Measurements from ENCODE around the gene LITAFD. TPM values are rescaled to one million over a fixed set of nuclear protein-coding genes. Genes with fewer than 3 reads are reported as not detected.

The LITAFD gene
- total RNA-seq, 1 donor from 2014 or later = not detected

- H3K27me3 Mint-ChIP-seq (ENCODE audit: low read depth, unreplicated experiment) = no peaks in the 10 kb centered on the region
- Histone ChIP-seq H3K9ac (ENCODE audit: low read length) (no peak overlapping the region), H4K20me1 (ENCODE audit: insufficient read depth, low read length) (peaks cover 43% of the 10 kb centered on the region), H3K4me3 (ENCODE audit: insufficient read depth, low read depth, low read length) (no peak overlapping the region), H3K27me3 (ENCODE audit: insufficient read depth, low read length) (no peaks in the 10 kb centered on the region), H3K9me3 (ENCODE audit: insufficient read depth, low read depth, low read length) (no peaks in the 10 kb centered on the region), H3K4me1 (ENCODE audit: insufficient read depth, low read length) (peaks cover 7% of the 10 kb centered on the region), H3K4me2 (ENCODE audit: low read length) (no peak overlapping the region), H2AFZ (ENCODE audit: low read depth, low read length) (no peak overlapping the region), H3K36me3 (ENCODE audit: insufficient read depth, low read length) (peaks cover 54% of the 10 kb centered on the region), H3K79me2 (ENCODE audit: insufficient read depth, low read length) (no peaks in the 10 kb centered on the region), H3K27ac (ENCODE audit: low read depth, low read length) (no peak overlapping the region)
- H3K36me3 Mint-ChIP-seq (ENCODE audit: low read depth, unreplicated experiment) = peaks cover 20% of the 10 kb centered on the region
- H3K4me1 Mint-ChIP-seq (ENCODE audit: low read depth, unreplicated experiment) = no peaks in the 10 kb centered on the region
- H3K9me3 Mint-ChIP-seq (ENCODE audit: unreplicated experiment) = no peaks in the 10 kb centered on the region
- FAIRE-seq = no peak
- no peak for TF ChIP-seq EZH2 (IDR thresholded peaks at IDR 0.05; ENCODE audit: insufficient read depth, low read length)
- TF ChIP-seq, protein P1, sequence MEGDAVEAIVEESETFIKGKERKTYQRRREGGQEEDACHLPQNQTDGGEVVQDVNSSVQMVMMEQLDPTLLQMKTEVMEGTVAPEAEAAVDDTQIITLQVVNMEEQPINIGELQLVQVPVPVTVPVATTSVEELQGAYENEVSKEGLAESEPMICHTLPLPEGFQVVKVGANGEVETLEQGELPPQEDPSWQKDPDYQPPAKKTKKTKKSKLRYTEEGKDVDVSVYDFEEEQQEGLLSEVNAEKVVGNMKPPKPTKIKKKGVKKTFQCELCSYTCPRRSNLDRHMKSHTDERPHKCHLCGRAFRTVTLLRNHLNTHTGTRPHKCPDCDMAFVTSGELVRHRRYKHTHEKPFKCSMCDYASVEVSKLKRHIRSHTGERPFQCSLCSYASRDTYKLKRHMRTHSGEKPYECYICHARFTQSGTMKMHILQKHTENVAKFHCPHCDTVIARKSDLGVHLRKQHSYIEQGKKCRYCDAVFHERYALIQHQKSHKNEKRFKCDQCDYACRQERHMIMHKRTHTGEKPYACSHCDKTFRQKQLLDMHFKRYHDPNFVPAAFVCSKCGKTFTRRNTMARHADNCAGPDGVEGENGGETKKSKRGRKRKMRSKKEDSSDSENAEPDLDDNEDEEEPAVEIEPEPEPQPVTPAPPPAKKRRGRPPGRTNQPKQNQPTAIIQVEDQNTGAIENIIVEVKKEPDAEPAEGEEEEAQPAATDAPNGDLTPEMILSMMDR (IDR thresholded peaks at IDR 0.05; ENCODE audit: insufficient read depth, low read depth, low read length) = no peak
- DNase-seq (ENCODE audit: low read depth) = no peak
- H3K4me3 Mint-ChIP-seq (ENCODE audit: unreplicated experiment) = no peak overlapping the region
- H3K27ac Mint-ChIP-seq (ENCODE audit: unreplicated experiment) = no peak overlapping the region
Observed at GRCh38 chr16:8893976-8894690, 12.0 kb downstream of the LITAFD start.

GRCh38 chr16:8894736-8895334, 12.7 kb downstream of the LITAFD start:
- TF ChIP-seq EZH2 (IDR thresholded peaks at IDR 0.05; ENCODE audit: insufficient read depth, low read length) = no peak
- TF ChIP-seq, protein P1 (IDR thresholded peaks at IDR 0.05; ENCODE audit: insufficient read depth, low read depth, low read length) = no peak
- Mint-ChIP-seq H3K36me3 (ENCODE audit: low read depth, unreplicated experiment) (peaks cover 20% of the 10 kb centered on the region), H3K4me3 (ENCODE audit: unreplicated experiment) (no peak overlapping the region), H3K27ac (ENCODE audit: unreplicated experiment) (no peak overlapping the region), H3K9me3 (ENCODE audit: unreplicated experiment) (no peaks in the 10 kb centered on the region), H3K4me1 (ENCODE audit: low read depth, unreplicated experiment) (no peaks in the 10 kb centered on the region), H3K27me3 (ENCODE audit: low read depth, unreplicated experiment) (no peaks in the 10 kb centered on the region)
- no peak overlapping the region for H3K9ac ChIP-seq (ENCODE audit: low read length)
- peaks cover 40% of the 10 kb centered on the region for H4K20me1 ChIP-seq (ENCODE audit: insufficient read depth, low read length)
- no peak overlapping the region for H3K4me2 ChIP-seq (ENCODE audit: low read length)
- no peak overlapping the region for H2AFZ ChIP-seq (ENCODE audit: low read depth, low read length)
- H3K9me3 ChIP-seq (ENCODE audit: insufficient read depth, low read depth, low read length) = no peaks in the 10 kb centered on the region
- no peaks in the 10 kb centered on the region for H3K27me3 ChIP-seq (ENCODE audit: insufficient read depth, low read length)
- DNase-seq (ENCODE audit: low read depth) (no peak), FAIRE-seq (no peak)
- peaks cover 60% of the 10 kb centered on the region for H3K36me3 ChIP-seq (ENCODE audit: insufficient read depth, low read length)
- H3K4me3 ChIP-seq (ENCODE audit: insufficient read depth, low read depth, low read length) = no peak overlapping the region
- H3K4me1 ChIP-seq (ENCODE audit: insufficient read depth, low read length) = peaks cover 7% of the 10 kb centered on the region
- H3K27ac ChIP-seq (ENCODE audit: low read depth, low read length) = no peak overlapping the region
- H3K79me2 ChIP-seq (ENCODE audit: insufficient read depth, low read length) = no peaks in the 10 kb centered on the region

All from astrocyte (in vitro differentiated cells and primary cell).